ENCODE measurements around the gene VAV1. TPM values are rescaled to one million over a fixed set of nuclear protein-coding genes. Genes with fewer than 3 reads are reported as not detected.

The VAV1 gene
- total RNA-seq, 1 experiment from 2014 or later, result 3.0 TPM

DNA sequence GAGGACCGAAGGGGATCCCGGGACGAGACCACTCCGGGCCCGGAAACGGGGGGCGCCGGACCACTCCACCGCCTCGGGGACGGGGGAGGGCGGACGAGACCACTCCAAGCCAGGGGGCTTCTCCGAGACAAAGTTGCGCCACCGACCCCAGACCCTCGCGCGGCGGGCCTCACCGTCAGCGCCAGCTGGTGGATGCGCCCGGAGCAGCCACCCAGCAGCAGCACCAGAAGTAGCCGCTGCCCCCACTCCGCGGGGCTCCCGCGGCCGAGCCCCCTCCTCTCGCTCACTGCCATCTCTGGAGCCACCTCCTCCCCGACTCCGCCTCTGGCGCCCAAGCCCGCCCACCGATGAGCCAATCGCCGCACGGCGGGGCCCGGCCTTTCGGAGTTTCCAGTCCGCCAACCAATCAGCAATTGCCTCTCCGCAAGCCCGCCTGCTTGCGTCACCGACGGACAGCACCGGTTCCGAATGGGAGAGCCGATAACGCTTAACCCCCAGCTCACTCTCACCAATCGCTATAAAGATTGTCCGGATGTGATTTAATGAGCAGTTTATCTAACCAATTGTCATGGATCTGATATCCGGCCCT lies 35.1 kb upstream of the VAV1 start, which contains the start of gene GPR108:
TSS of gene GPR108 (minus strand) at position 297 of the 589 bp plus-strand sequence. CDS start at position 293, 4 bp downstream.
- H3K4me1 ChIP-seq (ENCODE audit: insufficient read depth, low read length), result peaks cover 28% of the 10 kb centered on the region
- H3K4me3 ChIP-seq (ENCODE audit: low read length), result peak within 1 kb of the TSS; percentile 83
- CTCF ChIA-PET, result interaction anchor here (0.6 to 2.3 kb wide), 4 partner anchors 125 to 284 kb away, joined by 6 to 40 read pairs (median 8); no protein-coding TSS in a partner anchor
- POLR2A ChIA-PET (ENCODE audit: unreplicated experiment), result no interaction called here
- DNase-seq (peak; percentile 68), ATAC-seq (peak; percentile 65)
- H3K9me2 ChIP-seq (replicated peaks; ENCODE audit: low read length), result no peaks in the 10 kb centered on the region
- intact Hi-C loops (cut with micrococcal nuclease), result loop anchor here (1.0 to 5.0 kb wide), 3 partner anchors 30 to 221 kb away; partner anchors contain the start of gene SH2D3A
- H3K79me2 ChIP-seq (ENCODE audit: low read length), result peaks cover 40% of the 10 kb centered on the region
- no peaks in the 10 kb centered on the region for H3F3A ChIP-seq (ENCODE audit: low read length, unreplicated experiment)
- peak within 1 kb of the TSS; percentile 96 for H2AFZ ChIP-seq (ENCODE audit: low read length)
- H3K36me3 ChIP-seq (ENCODE audit: low read depth, low read length), result no peaks in the 10 kb centered on the region
- no TSS peak for BruUV-seq (replicated peaks)
- peak within 1 kb of the TSS; percentile 80 for H3K9ac ChIP-seq (ENCODE audit: low read length)
- H3K9me3 ChIP-seq (ENCODE audit: low read length), result no peaks in the 10 kb centered on the region
- H4K20me1 ChIP-seq (ENCODE audit: low read length), result no peaks in the 10 kb centered on the region
- H3K4me2 ChIP-seq (ENCODE audit: low read length), result peak within 1 kb of the TSS; percentile 95
- TF ChIP-seq EZH2phosphoT487 (IDR thresholded peaks at IDR 0.05; ENCODE audit: borderline replicate concordance, low read length), result no peak
- no peak for TF ChIP-seq EZH2 (IDR thresholded peaks at IDR 0.05; ENCODE audit: low read length, unreplicated experiment)
- TF ChIP-seq, protein P1, sequence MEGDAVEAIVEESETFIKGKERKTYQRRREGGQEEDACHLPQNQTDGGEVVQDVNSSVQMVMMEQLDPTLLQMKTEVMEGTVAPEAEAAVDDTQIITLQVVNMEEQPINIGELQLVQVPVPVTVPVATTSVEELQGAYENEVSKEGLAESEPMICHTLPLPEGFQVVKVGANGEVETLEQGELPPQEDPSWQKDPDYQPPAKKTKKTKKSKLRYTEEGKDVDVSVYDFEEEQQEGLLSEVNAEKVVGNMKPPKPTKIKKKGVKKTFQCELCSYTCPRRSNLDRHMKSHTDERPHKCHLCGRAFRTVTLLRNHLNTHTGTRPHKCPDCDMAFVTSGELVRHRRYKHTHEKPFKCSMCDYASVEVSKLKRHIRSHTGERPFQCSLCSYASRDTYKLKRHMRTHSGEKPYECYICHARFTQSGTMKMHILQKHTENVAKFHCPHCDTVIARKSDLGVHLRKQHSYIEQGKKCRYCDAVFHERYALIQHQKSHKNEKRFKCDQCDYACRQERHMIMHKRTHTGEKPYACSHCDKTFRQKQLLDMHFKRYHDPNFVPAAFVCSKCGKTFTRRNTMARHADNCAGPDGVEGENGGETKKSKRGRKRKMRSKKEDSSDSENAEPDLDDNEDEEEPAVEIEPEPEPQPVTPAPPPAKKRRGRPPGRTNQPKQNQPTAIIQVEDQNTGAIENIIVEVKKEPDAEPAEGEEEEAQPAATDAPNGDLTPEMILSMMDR (conservative IDR thresholded peaks at IDR 0.05; ENCODE audit: low read depth, low read length), result no peak
- H3K27me3 ChIP-seq (ENCODE audit: low read length), result no peaks in the 10 kb centered on the region
- H3K27ac ChIP-seq (ENCODE audit: low read length), result peak within 1 kb of the TSS; percentile 50

- POLR2A ChIA-PET (ENCODE audit: unreplicated experiment), result no interaction called here
- H3K9ac ChIP-seq (ENCODE audit: low read length), result peak overlapping the region; percentile 57; the same call in 1 of the 2 replicates
- DNase-seq, result peak; percentile 100
- ATAC-seq, result peak; percentile 35
- H3K9me3 ChIP-seq (ENCODE audit: low read length), result no peaks in the 10 kb centered on the region
- peak overlapping the region; percentile 50 for H3K27ac ChIP-seq (ENCODE audit: low read length)
- no peaks in the 10 kb centered on the region for H3K27me3 ChIP-seq (ENCODE audit: low read length)
- intact Hi-C loops (cut with micrococcal nuclease), result loop anchor here (1.0 to 5.0 kb wide), 4 partner anchors 29 to 222 kb away; partner anchors contain the start of gene SH2D3A
- TF ChIP-seq EZH2 (IDR thresholded peaks at IDR 0.05; ENCODE audit: low read length, unreplicated experiment), result no peak
- TF ChIP-seq, protein P1 (conservative IDR thresholded peaks at IDR 0.05; ENCODE audit: low read depth, low read length), result peak; percentile 92
- H3K4me2 ChIP-seq (ENCODE audit: low read length), result peak overlapping the region; percentile 95
- peak overlapping the region; percentile 96 for H2AFZ ChIP-seq (ENCODE audit: low read length)
- no peaks in the 10 kb centered on the region for H3F3A ChIP-seq (ENCODE audit: low read length, unreplicated experiment)
- no peaks in the 10 kb centered on the region for H3K9me2 ChIP-seq (replicated peaks; ENCODE audit: low read length)
- no TSS peak for BruUV-seq (replicated peaks)
- CTCF ChIA-PET, result interaction anchor here (0.6 to 2.3 kb wide), 5 partner anchors 124 to 285 kb away, joined by 6 to 40 read pairs (median 6); no protein-coding TSS in a partner anchor
- H3K4me1 ChIP-seq (ENCODE audit: insufficient read depth, low read length), result peaks cover 32% of the 10 kb centered on the region
- peaks cover 5% of the 10 kb centered on the region for H3K36me3 ChIP-seq (ENCODE audit: low read depth, low read length)
- no peaks in the 10 kb centered on the region for H4K20me1 ChIP-seq (ENCODE audit: low read length)
- peak overlapping the region; percentile 67; the same call in 1 of the 2 replicates for H3K4me3 ChIP-seq (ENCODE audit: low read length)
- peaks cover 47% of the 10 kb centered on the region for H3K79me2 ChIP-seq (ENCODE audit: low read length)
Measured at GRCh38 chr19:6737873-6738786, 34.4 kb upstream of the VAV1 start.
